ENCODE results near the gene SARS1. TPM values are rescaled to one million over a fixed set of nuclear protein-coding genes. Genes with fewer than 3 reads are reported as not detected.

The SARS1 gene
- total and polyA plus RNA-seq, 2 of the 13 experiments (the other 11 are each of a cell fraction or from before 2014, with no cell fraction given), result 103 to 134 TPM

DNA sequence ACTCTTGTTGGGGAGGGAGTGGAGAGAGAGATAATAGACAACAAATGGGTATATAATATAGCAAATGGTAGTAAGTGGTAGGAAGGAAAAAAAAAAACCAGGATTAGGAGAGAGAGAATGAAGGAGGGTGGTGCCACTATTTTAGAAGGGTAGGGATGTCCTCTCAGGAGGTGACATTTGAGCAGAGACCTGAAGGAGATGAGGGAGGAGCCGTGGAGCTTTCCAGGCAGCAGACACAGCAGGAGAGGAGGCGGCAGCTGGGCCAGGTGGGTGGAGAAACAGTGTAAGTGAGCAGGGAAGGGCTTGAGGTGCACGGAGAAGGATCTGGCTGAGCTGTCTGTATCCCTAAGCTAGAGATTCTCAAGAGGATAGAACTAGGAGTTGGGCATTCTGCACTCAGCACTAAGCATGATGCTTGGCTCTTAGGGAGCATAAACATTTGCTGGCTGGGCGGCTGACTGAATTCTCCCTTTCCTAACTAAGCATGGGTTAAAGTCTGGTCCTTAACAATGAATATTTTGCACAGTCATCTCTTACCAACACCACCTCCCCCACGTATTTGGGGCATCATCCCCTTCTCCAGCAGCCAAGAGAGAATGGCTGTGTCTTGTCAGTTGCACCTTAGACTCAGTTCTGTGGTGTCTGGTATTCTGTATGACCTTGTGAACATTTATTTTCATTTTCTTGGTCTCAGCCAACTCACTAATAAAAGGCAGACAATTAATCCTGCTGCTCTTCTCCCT lies 27.6 kb upstream of the SARS1 start:
- H3K9ac ChIP-seq (ENCODE audit: insufficient read depth, low read depth, low read length), result no peak overlapping the region
- H3K4me2 ChIP-seq (ENCODE audit: low read depth, low read length), result peak overlapping the region; percentile 74
- ChIA-PET CTCF (ENCODE audit: low intra/inter-chr PET ratio, low total read pairs) (no interaction called here), POLR2A (interaction anchor here (1.0 kb wide), 1 partner anchor 86 kb away, joined by 3 read pairs; no protein-coding TSS in a partner anchor)
- DNase-seq (ENCODE audit: low spot score), result no peak
- peak overlapping the region in 1 of 3 experiments; percentile 37; a peak in 3 of 6 replicates for H3K4me3 ChIP-seq (replicated peaks in 1 of 3; ENCODE audit: insufficient read depth in 1 of 3, low read depth in 2 of 3, low read length in 3 of 3)
- H3K27me3 ChIP-seq (ENCODE audit: control insufficient read depth in 1 of 2, insufficient read depth in 2 of 2, low read length in 2 of 2), result peaks cover 2 to 4% of the 10 kb centered on the region in 2 experiments; a peak in 2 of 5 replicates
- H3K79me2 ChIP-seq (ENCODE audit: insufficient read depth, low read length), result no peaks in the 10 kb centered on the region
- no peaks in the 10 kb centered on the region for H4K20me1 ChIP-seq (ENCODE audit: insufficient read depth, low read length)
- peak overlapping the region; percentile 16 for H2AFZ ChIP-seq (ENCODE audit: low read length)
- intact Hi-C loops (cut with micrococcal nuclease; ENCODE audit: unreplicated experiment), result no loop called here
- peak; percentile 6; the same call in 1 of the 3 replicates for ATAC-seq
- no peaks in the 10 kb centered on the region for H3K9me3 ChIP-seq (ENCODE audit: low read length)
- H3K36me3 ChIP-seq (replicated peaks in 1 of 2; ENCODE audit: control insufficient read depth in 1 of 2, insufficient read depth in 2 of 2, low read length in 2 of 2), result no peaks in the 10 kb centered on the region
- BruUV-seq (replicated peaks), result no TSS peak
- no peak overlapping the region for H3K27ac ChIP-seq (ENCODE audit: extremely low read length, insufficient read depth, low read length)
- WGBS (ENCODE audit: low lambda C conversion rate), result 2% methylated on average over 5 of the region's 5 CpGs
- H3K4me1 ChIP-seq (ENCODE audit: insufficient read depth, low read length), result peaks cover 57% of the 10 kb centered on the region
- no peak for FAIRE-seq
- in situ Hi-C loops (cut with HindIII; ENCODE audit: extremely low pct_ligation_motif_present, low pct_unique_long_range_greater_than_20kb), result no loop called here
- TF ChIP-seq HNRNPK (IDR thresholded peaks at IDR 0.05; ENCODE audit: low read depth, low read length, poor library complexity, severe bottlenecking) (no peak), MAFK (conservative IDR thresholded peaks at IDR 0.05 in 1 of 2, IDR thresholded peaks at IDR 0.05 in 1 of 2; ENCODE audit: low read length in 2 of 2) (peak; percentile 35 to 56; a peak in 2 of 4 replicates), CEBPG (CRISPR knock-in tag; IDR thresholded peaks at IDR 0.05) (no peak), POLR2G (IDR thresholded peaks at IDR 0.05; ENCODE audit: low read depth, low read length) (no peak), NFE2L2 (IDR thresholded peaks at IDR 0.05; ENCODE audit: low read length) (peak; percentile 78), THAP7 (CRISPR knock-in tag; IDR thresholded peaks at IDR 0.05) (no peak), PCBP2 (optimal IDR thresholded peaks at IDR 0.05; ENCODE audit: low read depth, low read length, poor library complexity, severe bottlenecking) (no peak), RFX3 (CRISPR knock-in tag; IDR thresholded peaks at IDR 0.05) (no peak), ZNF709 (CRISPR knock-in tag; IDR thresholded peaks at IDR 0.05) (no peak)
- TF ChIP-seq, protein P1, sequence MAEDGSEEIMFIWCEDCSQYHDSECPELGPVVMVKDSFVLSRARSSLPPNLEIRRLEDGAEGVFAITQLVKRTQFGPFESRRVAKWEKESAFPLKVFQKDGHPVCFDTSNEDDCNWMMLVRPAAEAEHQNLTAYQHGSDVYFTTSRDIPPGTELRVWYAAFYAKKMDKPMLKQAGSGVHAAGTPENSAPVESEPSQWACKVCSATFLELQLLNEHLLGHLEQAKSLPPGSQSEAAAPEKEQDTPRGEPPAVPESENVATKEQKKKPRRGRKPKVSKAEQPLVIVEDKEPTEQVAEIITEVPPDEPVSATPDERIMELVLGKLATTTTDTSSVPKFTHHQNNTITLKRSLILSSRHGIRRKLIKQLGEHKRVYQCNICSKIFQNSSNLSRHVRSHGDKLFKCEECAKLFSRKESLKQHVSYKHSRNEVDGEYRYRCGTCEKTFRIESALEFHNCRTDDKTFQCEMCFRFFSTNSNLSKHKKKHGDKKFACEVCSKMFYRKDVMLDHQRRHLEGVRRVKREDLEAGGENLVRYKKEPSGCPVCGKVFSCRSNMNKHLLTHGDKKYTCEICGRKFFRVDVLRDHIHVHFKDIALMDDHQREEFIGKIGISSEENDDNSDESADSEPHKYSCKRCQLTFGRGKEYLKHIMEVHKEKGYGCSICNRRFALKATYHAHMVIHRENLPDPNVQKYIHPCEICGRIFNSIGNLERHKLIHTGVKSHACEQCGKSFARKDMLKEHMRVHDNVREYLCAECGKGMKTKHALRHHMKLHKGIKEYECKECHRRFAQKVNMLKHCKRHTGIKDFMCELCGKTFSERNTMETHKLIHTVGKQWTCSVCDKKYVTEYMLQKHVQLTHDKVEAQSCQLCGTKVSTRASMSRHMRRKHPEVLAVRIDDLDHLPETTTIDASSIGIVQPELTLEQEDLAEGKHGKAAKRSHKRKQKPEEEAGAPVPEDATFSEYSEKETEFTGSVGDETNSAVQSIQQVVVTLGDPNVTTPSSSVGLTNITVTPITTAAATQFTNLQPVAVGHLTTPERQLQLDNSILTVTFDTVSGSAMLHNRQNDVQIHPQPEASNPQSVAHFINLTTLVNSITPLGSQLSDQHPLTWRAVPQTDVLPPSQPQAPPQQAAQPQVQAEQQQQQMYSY (CRISPR knock-in tag; IDR thresholded peaks at IDR 0.05), result no peak
- TF ChIP-seq, protein P2, sequence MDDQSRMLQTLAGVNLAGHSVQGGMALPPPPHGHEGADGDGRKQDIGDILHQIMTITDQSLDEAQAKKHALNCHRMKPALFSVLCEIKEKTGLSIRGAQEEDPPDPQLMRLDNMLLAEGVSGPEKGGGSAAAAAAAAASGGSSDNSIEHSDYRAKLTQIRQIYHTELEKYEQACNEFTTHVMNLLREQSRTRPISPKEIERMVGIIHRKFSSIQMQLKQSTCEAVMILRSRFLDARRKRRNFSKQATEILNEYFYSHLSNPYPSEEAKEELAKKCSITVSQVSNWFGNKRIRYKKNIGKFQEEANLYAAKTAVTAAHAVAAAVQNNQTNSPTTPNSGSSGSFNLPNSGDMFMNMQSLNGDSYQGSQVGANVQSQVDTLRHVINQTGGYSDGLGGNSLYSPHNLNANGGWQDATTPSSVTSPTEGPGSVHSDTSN (CRISPR knock-in tag; IDR thresholded peaks at IDR 0.05; ENCODE audit: borderline replicate concordance), result no peak
- TF ChIP-seq, protein P3, sequence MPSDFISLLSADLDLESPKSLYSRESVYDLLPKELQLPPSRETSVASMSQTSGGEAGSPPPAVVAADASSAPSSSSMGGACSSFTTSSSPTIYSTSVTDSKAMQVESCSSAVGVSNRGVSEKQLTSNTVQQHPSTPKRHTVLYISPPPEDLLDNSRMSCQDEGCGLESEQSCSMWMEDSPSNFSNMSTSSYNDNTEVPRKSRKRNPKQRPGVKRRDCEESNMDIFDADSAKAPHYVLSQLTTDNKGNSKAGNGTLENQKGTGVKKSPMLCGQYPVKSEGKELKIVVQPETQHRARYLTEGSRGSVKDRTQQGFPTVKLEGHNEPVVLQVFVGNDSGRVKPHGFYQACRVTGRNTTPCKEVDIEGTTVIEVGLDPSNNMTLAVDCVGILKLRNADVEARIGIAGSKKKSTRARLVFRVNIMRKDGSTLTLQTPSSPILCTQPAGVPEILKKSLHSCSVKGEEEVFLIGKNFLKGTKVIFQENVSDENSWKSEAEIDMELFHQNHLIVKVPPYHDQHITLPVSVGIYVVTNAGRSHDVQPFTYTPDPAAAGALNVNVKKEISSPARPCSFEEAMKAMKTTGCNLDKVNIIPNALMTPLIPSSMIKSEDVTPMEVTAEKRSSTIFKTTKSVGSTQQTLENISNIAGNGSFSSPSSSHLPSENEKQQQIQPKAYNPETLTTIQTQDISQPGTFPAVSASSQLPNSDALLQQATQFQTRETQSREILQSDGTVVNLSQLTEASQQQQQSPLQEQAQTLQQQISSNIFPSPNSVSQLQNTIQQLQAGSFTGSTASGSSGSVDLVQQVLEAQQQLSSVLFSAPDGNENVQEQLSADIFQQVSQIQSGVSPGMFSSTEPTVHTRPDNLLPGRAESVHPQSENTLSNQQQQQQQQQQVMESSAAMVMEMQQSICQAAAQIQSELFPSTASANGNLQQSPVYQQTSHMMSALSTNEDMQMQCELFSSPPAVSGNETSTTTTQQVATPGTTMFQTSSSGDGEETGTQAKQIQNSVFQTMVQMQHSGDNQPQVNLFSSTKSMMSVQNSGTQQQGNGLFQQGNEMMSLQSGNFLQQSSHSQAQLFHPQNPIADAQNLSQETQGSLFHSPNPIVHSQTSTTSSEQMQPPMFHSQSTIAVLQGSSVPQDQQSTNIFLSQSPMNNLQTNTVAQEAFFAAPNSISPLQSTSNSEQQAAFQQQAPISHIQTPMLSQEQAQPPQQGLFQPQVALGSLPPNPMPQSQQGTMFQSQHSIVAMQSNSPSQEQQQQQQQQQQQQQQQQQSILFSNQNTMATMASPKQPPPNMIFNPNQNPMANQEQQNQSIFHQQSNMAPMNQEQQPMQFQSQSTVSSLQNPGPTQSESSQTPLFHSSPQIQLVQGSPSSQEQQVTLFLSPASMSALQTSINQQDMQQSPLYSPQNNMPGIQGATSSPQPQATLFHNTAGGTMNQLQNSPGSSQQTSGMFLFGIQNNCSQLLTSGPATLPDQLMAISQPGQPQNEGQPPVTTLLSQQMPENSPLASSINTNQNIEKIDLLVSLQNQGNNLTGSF (CRISPR knock-in tag; IDR thresholded peaks at IDR 0.05), result no peak

Data from HepG2 (cell line).